H1 (cell line): ENCODE measurements around the gene KRT6C. TPM values are rescaled to one million over a fixed set of nuclear protein-coding genes. Genes with fewer than 3 reads are reported as not detected.

Source experiments
- CTCF ChIA-PET: fragments of 300-600 bp; sonication (Branson Sonifier 250); formaldehyde crosslinking; loops from one replicate; lab custom pipeline; 2021; ENCODE audit not compliant: partially characterized antibody; lab: Charles Lee
- POLR2A ChIA-PET: fragments of 300-600 bp; sonication (Branson Sonifier 250); formaldehyde crosslinking; loops from one replicate; lab custom pipeline; 2021; ENCODE audit warnings: inconsistent platforms; ENCODE audit not compliant: partially characterized antibody; lab: Charles Lee
- DNase-seq, 2 experiments: peaks; one replicate each; pipeline versions ENCODE4 v3.0.0 to v3.0.0-alpha.2; 2010 to 2022; ENCODE audit warnings: low spot score in 2 of 2, low read depth in 1 of 2, mixed read lengths in 1 of 2
- FAIRE-seq: peaks from 2 replicates; lab custom pipeline; 2011; peaks lifted over from hg19 to GRCh38; lab: Jason Lieb, UNC
- H2AFZ ChIP-seq: 2 replicates; pipeline ENCODE4 v1.8.1; 2012; ENCODE audit warnings: low read length, inconsistent platforms
- H2AK5ac ChIP-seq: 2 replicates; pipeline ENCODE4 v1.6.1; 2013; ENCODE audit warnings: low read depth, low read length
- H2BK120ac ChIP-seq: replicated peaks from 2 replicates; pipeline ENCODE3; 2013; ENCODE audit warnings: low read depth, low read length, inconsistent platforms
- H2BK12ac ChIP-seq: 2 replicates; pipeline ENCODE4 v1.6.1; 2013; ENCODE audit warnings: low read depth, low read length
- H2BK15ac ChIP-seq: 2 replicates; pipeline ENCODE4 v1.6.1; 2013; ENCODE audit warnings: low read length
- H2BK20ac ChIP-seq: 2 replicates; pipeline ENCODE4 v1.6.1; 2013; ENCODE audit warnings: low read length
- H2BK5ac ChIP-seq: 2 replicates; pipeline ENCODE4 v1.6.1; 2013; ENCODE audit warnings: low read depth, low read length
- H3K14ac ChIP-seq: 2 replicates; pipeline ENCODE4 v1.6.1; 2013; ENCODE audit warnings: inconsistent platforms; ENCODE audit not compliant: insufficient read length
- H3K18ac ChIP-seq: 2 replicates; pipeline ENCODE4 v1.6.1; 2013; ENCODE audit warnings: low read length; ENCODE audit errors: extremely low read depth
- H3K23ac ChIP-seq: 2 replicates; pipeline ENCODE4 v1.6.1; 2013; ENCODE audit warnings: inconsistent platforms; ENCODE audit not compliant: insufficient read length
- H3K23me2 ChIP-seq: 2 replicates; pipeline ENCODE4 v1.6.1; 2013; ENCODE audit warnings: low read depth, low read length
- H3K27ac ChIP-seq: 2 replicates; pipeline ENCODE4 v1.6.1; 2011; ENCODE audit warnings: low read depth, low read length, inconsistent platforms
- H3K27me3 ChIP-seq, 4 experiments: replicated peaks in 1 of 4; 1 replicate in 1 of 4; 2 replicates in 3 of 4; pipeline versions ENCODE4 v1.6.1 to v1.8.1; 2011 to 2013; ENCODE audit warnings: low read length in 3 of 4, mild to moderate bottlenecking in 3 of 4, inconsistent platforms in 2 of 4, mixed read lengths in 2 of 4, moderate library complexity in 1 of 4; ENCODE audit not compliant: control insufficient read depth in 3 of 4, insufficient read depth in 3 of 4; ENCODE audit errors: extremely low read depth in 1 of 4
- H3K36me3 ChIP-seq, 4 experiments: 2 replicates each; pipeline versions ENCODE4 v1.6.1 to v1.8.1; 2011 to 2013; ENCODE audit warnings: mild to moderate bottlenecking in 4 of 4, low read length in 3 of 4, moderate library complexity in 2 of 4, control low read depth in 1 of 4, inconsistent platforms in 1 of 4; ENCODE audit not compliant: insufficient read depth in 4 of 4, control insufficient read depth in 2 of 4
- H3K4ac ChIP-seq: replicated peaks from 2 replicates; pipeline ENCODE3; 2013; ENCODE audit warnings: low read length, low read depth, mixed read lengths, inconsistent platforms; ENCODE audit not compliant: insufficient read length
- H3K4me1 ChIP-seq, 4 experiments: replicated peaks in 1 of 4; 1 replicate in 1 of 4; 2 replicates in 3 of 4; pipeline versions ENCODE4 v1.6.1 to v1.8.1; 2011 to 2013; ENCODE audit warnings: low read length in 3 of 4, inconsistent platforms in 2 of 4, mixed read lengths in 1 of 4; ENCODE audit not compliant: insufficient read depth in 4 of 4, control insufficient read depth in 3 of 4
- H3K4me2 ChIP-seq, 2 experiments: 2 replicates each; pipeline versions ENCODE4 v1.6.1 to v1.8.1; 2011 to 2013; ENCODE audit warnings: low read depth in 2 of 2, low read length in 2 of 2, control low read depth in 1 of 2, inconsistent platforms in 1 of 2, mild to moderate bottlenecking in 1 of 2; ENCODE audit not compliant: insufficient read depth in 1 of 2
- H3K4me3 ChIP-seq, 4 experiments: fragments of 200-600, 300-600 bp in 1 of 4; sonication (generic), shearing (Covaris generic), sonication (Bioruptor Twin) in 1 of 4; 2 replicates each; pipeline versions ENCODE4 v1.5.1 to v1.8.1; 2011 to 2016; ENCODE audit warnings: low read length in 4 of 4, low read depth in 3 of 4, control low read depth in 2 of 4, inconsistent platforms in 2 of 4, mild to moderate bottlenecking in 2 of 4, mixed read lengths in 1 of 4, moderate library complexity in 1 of 4; ENCODE audit not compliant: insufficient read depth in 2 of 4; ENCODE audit errors: extremely low read depth in 1 of 4
- H3K56ac ChIP-seq: replicated peaks from 2 replicates; pipeline ENCODE3; 2013; ENCODE audit warnings: low read depth, mild to moderate bottlenecking, mixed read lengths, low read length, inconsistent platforms; ENCODE audit not compliant: insufficient read length
- H3K79me1 ChIP-seq: 2 replicates; pipeline ENCODE4 v1.6.1; 2013; ENCODE audit warnings: low read depth, low read length, control low read depth
- H3K79me2 ChIP-seq, 2 experiments: 2 replicates each; pipeline versions ENCODE4 v1.6.1 to v1.8.1; 2012 to 2013; ENCODE audit warnings: low read length in 2 of 2, mild to moderate bottlenecking in 2 of 2, inconsistent platforms in 1 of 2; ENCODE audit not compliant: insufficient read depth in 2 of 2, control insufficient read depth in 1 of 2
- H3K9ac ChIP-seq, 4 experiments: replicated peaks in 1 of 4; 1 replicate in 1 of 4; 2 replicates in 3 of 4; pipeline versions ENCODE4 v1.6.1 to v1.8.1; 2011 to 2013; ENCODE audit warnings: low read depth in 3 of 4, low read length in 3 of 4, control low read depth in 2 of 4, mild to moderate bottlenecking in 2 of 4, moderate library complexity in 2 of 4, inconsistent platforms in 1 of 4; ENCODE audit errors: extremely low read depth in 1 of 4
- H3K9me3 ChIP-seq, 2 experiments: 2 replicates each; pipeline versions ENCODE4 v1.6.1 to v1.8.1; 2012 to 2013; ENCODE audit warnings: mild to moderate bottlenecking in 2 of 2, moderate library complexity in 2 of 2, control low read depth in 1 of 2, inconsistent platforms in 1 of 2, low read depth in 1 of 2, low read length in 1 of 2, mixed read lengths in 1 of 2; ENCODE audit not compliant: insufficient read depth in 2 of 2
- H4K20me1 ChIP-seq, 2 experiments: replicated peaks in 1 of 2; 2 replicates each; pipeline versions ENCODE3 to v1.8.1; 2011 to 2013; ENCODE audit warnings: inconsistent platforms in 2 of 2, low read length in 2 of 2, mild to moderate bottlenecking in 1 of 2; ENCODE audit not compliant: insufficient read depth in 2 of 2, control insufficient read depth in 1 of 2
- H4K5ac ChIP-seq: 2 replicates; pipeline ENCODE4 v1.6.1; 2013; ENCODE audit warnings: low read length, low read depth, mixed read lengths, inconsistent platforms; ENCODE audit not compliant: insufficient read length
- H4K8ac ChIP-seq: 2 replicates; pipeline ENCODE4 v1.8.0; 2013; ENCODE audit warnings: mild to moderate bottlenecking, moderate library complexity, low read length, inconsistent platforms; ENCODE audit not compliant: insufficient read depth; ENCODE audit errors: extremely low read depth
- H4K91ac ChIP-seq: replicated peaks from 2 replicates; pipeline ENCODE3; 2013; ENCODE audit warnings: low read length, mixed read lengths, inconsistent platforms; ENCODE audit not compliant: insufficient read length
- CHD1 ChIP-seq: IDR thresholded peaks from 2 replicates; pipeline ENCODE4 v1.6.1; 2012; ENCODE audit warnings: low read depth, low read length, improper control_type of control experiment
- CTBP2 ChIP-seq: IDR thresholded peaks from 2 replicates; pipeline ENCODE4 v1.7.0; 2011; ENCODE audit warnings: borderline replicate concordance, mild to moderate bottlenecking, moderate library complexity, mixed read lengths, low read length; ENCODE audit not compliant: insufficient read depth, insufficient read length
- GABPA ChIP-seq: IDR thresholded peaks from 2 replicates; pipeline ENCODE4 v1.6.1; 2011; ENCODE audit warnings: mild to moderate bottlenecking, low read length, moderate library complexity, borderline replicate concordance; ENCODE audit not compliant: insufficient read depth
- GTF2F1 ChIP-seq: IDR thresholded peaks from 2 replicates; pipeline ENCODE4 v1.6.1; 2012; ENCODE audit warnings: low read depth, low read length, improper control_type of control experiment, borderline replicate concordance
- HDAC2 ChIP-seq, 2 experiments: fragments of 300-600 bp in 1 of 2; sonication (generic) in 1 of 2; IDR thresholded peaks; 2 replicates each; pipeline ENCODE4 v1.6.1; 2011 to 2012; ENCODE audit warnings: low read depth in 2 of 2, low read length in 2 of 2, mild to moderate bottlenecking in 2 of 2, moderate library complexity in 2 of 2, borderline replicate concordance in 1 of 2, inconsistent platforms in 1 of 2
- KDM4A ChIP-seq: IDR thresholded peaks from one replicate; pipeline ENCODE4 v1.7.1; 2012; ENCODE audit warnings: low read depth, mild to moderate bottlenecking, moderate library complexity, low read length, inconsistent platforms; ENCODE audit not compliant: severe bottlenecking
- POLR2AphosphoS5 ChIP-seq: IDR thresholded peaks from 2 replicates; pipeline ENCODE4 v1.6.1; 2011; ENCODE audit warnings: low read depth, low read length
- WGBS, 2 experiments: shearing (Covaris generic) in 1 of 2; methylation state at CpG; one replicate each; pipeline versions ENCODE4 v1.1.6 to v1.1.7; 2013 to 2015; ENCODE audit warnings: low lambda C conversion rate in 2 of 2, mixed read lengths in 2 of 2, inconsistent platforms in 1 of 2, low coverage in 1 of 2, missing lambda C conversion rate in 1 of 2; ENCODE audit not compliant: insufficient replicate concordance in 2 of 2, insufficient coverage in 1 of 2, insufficient read length in 1 of 2; ENCODE audit errors: extremely low coverage in 1 of 2, missing lambda C conversion rate in 1 of 2; 5-methylcytosine and 5-hydroxymethylcytosine counted together
- polyA plus RNA-seq, 7 experiments: library from polyadenylated mRNA; depleted of rRNA in 3 of 7; stranded (reverse) in 5 of 7; unstranded in 2 of 7; fragments of >200 nt in 5 of 7; fragments of 200-250 nt in 2 of 7; gene quantifications; 1 replicate in 5 of 7; 2 replicates in 1 of 7; 4 replicates in 1 of 7; pipeline versions ENCODE4 v1.2.1 to v1.2.3, GENCODE V29; 2011 to 2013; ENCODE audit warnings: missing spikeins in 2 of 7, mixed read lengths in 2 of 7
- total RNA-seq: library from RNA; stranded (reverse); fragmentation: NEBNext Ultra II Directional; extraction: Animal tissue kit (Norgen Biotek cat#: 25700); gene quantifications from 2 replicates; pipeline ENCODE4 v1.2.1, GENCODE V29; 2021
- TF ChIP-seq, protein P1 (sequence below): IDR thresholded peaks from 2 replicates; pipeline ENCODE4 v1.6.1; 2012; ENCODE audit warnings: inconsistent platforms

Gene KRT6C
- total and polyA plus RNA-seq, 2 of the 8 experiments (the other 6 are each of a cell fraction or from before 2014, with no cell fraction given) = not detected

DNA sequence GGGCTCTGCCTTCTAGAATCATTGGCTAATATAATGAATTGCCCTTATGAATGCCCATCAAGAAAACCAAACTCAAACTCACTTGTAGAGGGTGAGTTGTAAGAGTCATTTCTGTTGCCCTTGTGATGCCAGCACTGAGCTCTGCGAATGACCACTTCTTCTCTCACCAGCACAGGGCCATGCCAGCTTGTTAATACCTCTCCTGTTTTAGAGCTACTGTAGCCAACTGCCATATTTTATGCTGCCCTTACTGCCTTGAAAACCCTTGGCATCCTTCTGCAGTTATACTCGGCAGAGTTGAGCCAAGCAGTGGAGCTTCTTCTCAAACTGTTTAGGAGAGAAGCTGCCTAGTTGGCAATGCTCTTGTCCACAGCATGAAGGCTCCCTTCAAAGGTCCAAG lies 47.6 kb downstream of the KRT6C start:
- no peak overlapping the region for H2AFZ ChIP-seq
- no peaks in the 10 kb centered on the region for H4K20me1 ChIP-seq
- no peak overlapping the region for H3K14ac ChIP-seq
- no peaks in the 10 kb centered on the region; a peak in 2 of 7 replicates for H3K4me1 ChIP-seq
- H3K36me3 ChIP-seq = no peaks in the 10 kb centered on the region
- H3K27me3 ChIP-seq = no peaks in the 10 kb centered on the region
- no peak overlapping the region for H3K56ac ChIP-seq
- no peak overlapping the region for H4K91ac ChIP-seq
- H2BK120ac ChIP-seq = no peak overlapping the region
- no peaks in the 10 kb centered on the region for H3K79me2 ChIP-seq
- H4K8ac ChIP-seq = no peak overlapping the region
- no peak overlapping the region for H3K4me3 ChIP-seq
- H2BK15ac ChIP-seq = no peak overlapping the region
- no peak overlapping the region for H3K23ac ChIP-seq
- H3K23me2 ChIP-seq = no peaks in the 10 kb centered on the region
- H3K79me1 ChIP-seq = no peaks in the 10 kb centered on the region
- no peak overlapping the region for H2BK20ac ChIP-seq
- H2BK5ac ChIP-seq = no peak overlapping the region
- FAIRE-seq (no peak), DNase-seq (no peak)
- H2BK12ac ChIP-seq = no peak overlapping the region
- no peak overlapping the region for H2AK5ac ChIP-seq
- H4K5ac ChIP-seq = no peak overlapping the region
- H3K9ac ChIP-seq = no peak overlapping the region
- H3K4ac ChIP-seq = no peak overlapping the region
- H3K27ac ChIP-seq = no peak overlapping the region
- CTCF ChIA-PET = interaction anchor here (0.6 to 5.1 kb wide), 9 partner anchors 12 to 472 kb away, joined by 3 to 29 read pairs (median 3); no protein-coding TSS in a partner anchor
- H3K9me3 ChIP-seq = no peaks in the 10 kb centered on the region
- 91% methylated on average over 2 of the region's 2 CpGs; no CpG with 5 or more reads in 1 of the 2 experiments for WGBS, 2 experiments
- no peak overlapping the region for H3K18ac ChIP-seq
- no peak overlapping the region for H3K4me2 ChIP-seq
- POLR2A ChIA-PET = no interaction called here
- no peak for TF ChIP-seq KDM4A
- TF ChIP-seq HDAC2 (IDR thresholded peaks at IDR 0.05; ENCODE audit: borderline replicate concordance in 1 of 2, low read depth in 2 of 2, low read length in 2 of 2) = no peak
- no peak for TF ChIP-seq CTBP2
- TF ChIP-seq, protein P1, sequence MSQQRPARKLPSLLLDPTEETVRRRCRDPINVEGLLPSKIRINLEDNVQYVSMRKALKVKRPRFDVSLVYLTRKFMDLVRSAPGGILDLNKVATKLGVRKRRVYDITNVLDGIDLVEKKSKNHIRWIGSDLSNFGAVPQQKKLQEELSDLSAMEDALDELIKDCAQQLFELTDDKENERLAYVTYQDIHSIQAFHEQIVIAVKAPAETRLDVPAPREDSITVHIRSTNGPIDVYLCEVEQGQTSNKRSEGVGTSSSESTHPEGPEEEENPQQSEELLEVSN = no peak
- TF ChIP-seq POLR2AphosphoS5 = no peak
- no peak for TF ChIP-seq CHD1
- no peak for TF ChIP-seq GABPA
- no peak for TF ChIP-seq GTF2F1
